ENCODE data around the gene EIF1. TPM values are rescaled to one million over a fixed set of nuclear protein-coding genes. Genes with fewer than 3 reads are reported as not detected.
"Not testable (repeated sequence)": the region's sequence is repeated elsewhere in the genome, so short reads cannot be mapped to it uniquely, and the experiment has no call there.

The EIF1 gene
- total RNA-seq, 1 donor from 2014 or later = 972 TPM

DNA sequence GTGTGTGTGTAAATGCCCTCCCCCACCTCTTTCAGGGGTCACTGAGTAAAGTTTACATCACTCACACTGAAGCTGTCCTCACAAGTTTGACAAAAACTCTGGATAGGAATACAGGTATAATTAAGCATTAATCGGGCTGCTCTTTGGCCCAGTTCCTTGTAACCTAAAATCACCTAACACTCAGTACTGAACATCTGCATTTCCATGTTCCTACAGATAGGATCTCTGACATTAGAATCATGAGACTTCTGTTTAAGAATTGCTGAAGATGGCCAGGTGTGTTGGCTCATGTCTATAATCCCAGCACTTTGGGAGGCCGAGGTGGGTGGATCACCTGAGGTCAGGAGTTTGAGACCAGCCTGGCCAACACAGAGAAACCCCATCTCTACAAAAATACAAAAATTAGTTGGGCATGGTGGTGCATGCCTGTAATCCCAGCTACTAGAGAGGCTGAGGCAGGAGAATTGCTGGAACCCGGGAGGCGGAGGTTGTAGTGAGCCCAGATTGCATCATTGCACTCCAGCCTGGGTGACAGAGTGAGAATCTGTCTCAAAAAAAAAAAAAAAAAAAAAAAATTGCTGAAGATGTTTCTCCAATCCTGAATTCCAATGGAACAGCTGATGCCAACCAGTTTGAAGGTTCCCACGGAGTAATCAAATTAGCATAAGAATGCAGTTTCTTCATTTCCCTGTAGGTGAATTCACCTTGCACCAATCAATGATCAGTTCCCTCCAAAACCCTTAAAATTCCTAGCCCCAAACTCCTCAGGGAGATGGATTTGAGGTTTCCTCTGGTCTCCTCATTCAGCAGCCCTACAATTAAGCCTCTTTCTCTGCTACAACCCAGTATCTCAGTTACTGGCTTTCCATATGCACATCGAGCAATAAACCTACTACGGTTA, 13.3 kb upstream of the EIF1 start:
- not testable (repeated sequence) for DNase-seq (ENCODE audit: low spot score)

DNA sequence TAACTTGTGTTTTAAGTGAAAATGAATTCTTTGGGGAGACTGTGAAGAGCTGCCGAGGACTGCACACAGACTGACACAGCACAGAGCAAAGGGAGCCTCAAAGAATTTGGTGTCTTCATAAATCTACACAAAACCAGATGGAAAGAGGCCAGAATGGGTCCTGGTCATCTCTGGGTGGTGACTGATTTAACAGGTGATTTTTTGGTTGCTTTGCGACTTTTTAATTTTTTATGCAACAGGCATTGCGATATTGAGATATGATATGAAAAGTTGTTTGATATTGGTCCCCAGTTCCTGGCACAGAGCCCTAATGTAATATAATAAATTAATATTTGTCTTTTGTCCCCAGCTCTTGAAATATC, 12.6 kb upstream of the EIF1 start:
- no peak for DNase-seq (ENCODE audit: low spot score)

DNA sequence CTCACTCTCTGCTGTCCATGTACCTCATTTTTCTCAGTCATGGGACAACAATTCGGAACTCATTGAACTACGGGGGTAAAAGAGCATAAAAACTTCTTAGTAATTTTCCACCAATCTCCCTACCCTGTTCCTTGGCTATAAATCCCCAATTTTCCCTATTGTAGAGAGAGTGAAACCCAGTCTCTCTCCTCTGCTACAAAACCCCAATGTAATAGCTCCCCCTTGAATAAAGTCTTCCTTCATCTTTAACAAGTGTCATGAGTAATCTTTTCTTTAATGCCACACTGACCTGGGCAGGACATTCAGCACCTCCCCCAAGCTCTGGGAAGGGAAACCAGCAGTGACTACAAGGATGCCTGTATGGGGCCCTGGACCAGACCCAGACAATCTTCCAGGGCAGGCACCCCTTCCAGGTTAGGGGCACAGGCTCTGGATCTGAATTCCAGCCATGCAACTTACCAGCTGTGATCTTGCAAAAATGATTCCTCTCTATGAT, 10.2 kb upstream of the EIF1 start:
- no peak for DNase-seq (ENCODE audit: low spot score)

DNA sequence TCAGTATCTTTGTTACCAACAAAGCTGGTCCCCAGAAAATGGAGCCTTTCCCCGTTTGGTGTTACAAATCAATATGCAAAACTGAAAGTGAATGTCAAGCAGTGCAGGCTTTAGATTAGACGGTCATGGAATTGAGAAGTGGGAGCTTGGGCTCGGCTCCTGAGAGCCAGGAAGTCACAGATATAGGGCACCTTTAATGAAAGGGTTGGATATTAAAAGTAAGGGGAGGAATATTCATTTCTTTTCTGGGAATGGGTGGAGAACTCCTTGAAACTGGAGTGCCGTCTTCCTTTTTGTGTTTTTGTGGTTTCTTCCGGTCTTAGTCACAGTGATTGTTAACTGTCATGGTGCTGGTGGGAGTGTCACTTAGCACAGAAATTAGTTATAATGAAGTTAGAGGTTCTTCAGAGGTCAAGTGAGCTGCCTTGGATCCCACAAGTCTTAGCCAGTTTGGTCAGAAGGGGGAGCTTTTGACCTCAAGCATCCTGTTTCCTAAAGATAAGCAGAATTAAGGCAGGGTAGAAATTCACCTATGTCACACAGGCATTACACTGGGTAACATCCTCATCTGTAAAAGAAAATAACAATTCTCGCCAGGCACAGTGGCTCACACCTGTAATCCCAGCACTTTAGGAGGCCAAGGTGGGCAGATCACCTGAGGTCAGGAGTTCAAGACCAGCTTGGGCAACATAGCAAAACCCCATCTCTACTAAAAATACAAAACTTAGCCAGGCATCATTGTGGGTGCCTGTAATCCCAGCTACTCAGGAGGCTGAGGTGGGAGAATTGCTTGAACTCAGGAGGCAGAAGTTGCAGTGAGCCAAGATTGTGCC, 9.6 kb upstream of the EIF1 start:
- DNase-seq (ENCODE audit: low spot score) = no peak

DNA sequence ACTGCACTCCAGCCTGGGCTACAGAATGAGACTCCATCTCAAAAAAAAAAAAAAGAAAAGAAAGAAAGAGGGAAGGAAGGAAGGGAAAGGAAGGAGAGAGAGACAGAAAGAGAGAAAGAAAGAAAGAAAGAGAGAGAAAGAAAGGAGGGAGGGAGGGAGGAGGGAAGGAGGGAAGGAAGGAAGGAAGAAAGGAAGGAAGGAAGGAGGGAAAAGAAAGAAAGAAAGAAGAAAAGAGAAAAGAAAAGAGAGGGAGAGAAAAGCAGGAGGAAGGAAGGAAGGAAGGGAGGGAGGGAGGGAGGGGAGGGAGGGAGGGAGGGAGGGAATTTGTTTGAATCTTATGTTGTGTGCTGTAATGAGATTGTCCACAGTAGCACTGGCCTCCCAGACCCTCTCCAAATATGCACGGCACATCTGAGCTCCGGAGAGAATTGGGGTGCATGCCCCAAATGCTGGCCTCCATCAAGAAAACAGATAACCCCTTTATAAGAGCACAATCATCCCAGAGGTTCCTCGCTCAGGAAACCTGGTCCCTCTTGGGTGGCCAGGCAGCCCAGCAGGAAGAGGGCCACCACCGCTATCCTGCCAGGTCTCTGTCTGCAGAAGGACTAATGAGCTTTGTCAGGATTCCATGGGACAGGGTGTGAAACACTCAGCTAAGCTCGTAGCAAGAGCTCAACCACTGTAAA, 8.8 kb upstream of the EIF1 start:
- DNase-seq (ENCODE audit: low spot score) = no peak

DNA sequence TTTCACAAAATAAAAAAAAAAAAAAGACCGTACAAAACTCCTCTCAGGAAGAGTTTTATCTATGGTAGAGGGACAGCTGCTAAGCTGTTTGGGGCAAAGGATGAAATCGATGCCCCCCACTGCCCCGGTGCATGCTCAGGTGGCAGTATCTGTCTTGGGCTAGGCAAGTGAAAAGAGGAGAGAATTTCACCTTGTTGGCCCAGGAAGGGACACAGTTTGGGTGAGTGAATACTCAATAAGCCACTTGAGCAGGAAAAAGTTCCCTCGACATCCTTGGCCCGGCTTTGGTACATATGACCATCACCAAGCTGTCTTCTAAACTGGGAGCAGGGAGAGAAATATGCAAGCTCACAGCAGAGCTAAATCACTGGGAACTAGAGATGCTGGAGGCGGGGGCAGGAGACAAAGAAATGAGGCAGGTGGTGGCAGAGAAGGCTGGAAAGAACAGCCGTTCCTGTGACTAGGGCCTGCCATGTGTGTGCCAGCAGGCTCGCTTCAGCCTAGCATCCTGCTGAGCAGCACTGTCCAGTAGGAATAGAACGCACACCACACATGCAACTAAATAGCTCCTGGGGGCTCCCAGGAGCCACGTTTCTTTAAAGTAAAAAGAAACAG, 8.2 kb upstream of the EIF1 start:
- DNase-seq (ENCODE audit: low spot score) = no peak

DNA sequence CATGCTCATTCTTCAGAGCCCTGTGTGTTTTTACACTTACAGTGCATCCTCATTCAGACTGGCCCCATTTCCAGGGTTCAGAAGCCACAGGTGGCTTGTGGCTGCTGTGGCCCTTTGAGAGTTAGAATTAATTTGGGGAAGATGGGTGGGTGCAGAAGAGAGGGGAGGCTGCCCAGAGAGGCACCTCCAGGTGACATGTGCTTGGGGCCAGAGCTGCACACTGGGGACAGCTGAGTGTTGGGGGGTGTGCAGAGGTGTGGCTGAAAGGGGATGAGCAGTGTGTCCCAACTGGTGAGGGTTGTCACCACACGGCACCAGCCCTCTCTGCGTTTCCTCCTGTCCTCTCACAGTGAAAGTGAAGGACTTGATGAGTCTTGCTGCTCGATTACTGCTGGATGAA, 6.9 kb upstream of the EIF1 start:
- DNase-seq (ENCODE audit: low spot score) = no peak

DNA sequence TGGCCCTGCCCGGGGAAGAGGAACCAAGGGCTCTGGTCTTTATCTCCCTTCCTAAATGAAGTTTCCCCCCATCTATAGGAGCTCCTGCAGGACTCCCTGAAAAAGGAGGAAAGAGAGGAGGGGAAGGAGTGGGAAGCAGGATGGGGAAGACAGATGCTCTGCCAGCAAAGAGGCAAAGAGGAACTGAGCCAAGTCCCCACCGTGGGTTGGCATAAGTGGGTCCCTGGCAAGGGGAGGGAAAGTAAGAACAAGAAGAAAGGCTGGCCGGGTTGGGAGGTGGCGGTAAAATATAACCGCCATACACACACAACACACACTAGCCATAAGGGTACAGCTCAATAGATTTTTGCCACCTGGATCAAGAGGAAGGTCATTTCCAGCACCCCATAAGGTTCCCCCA, 6.1 kb upstream of the EIF1 start:
- no peak for DNase-seq (ENCODE audit: low spot score)

DNA sequence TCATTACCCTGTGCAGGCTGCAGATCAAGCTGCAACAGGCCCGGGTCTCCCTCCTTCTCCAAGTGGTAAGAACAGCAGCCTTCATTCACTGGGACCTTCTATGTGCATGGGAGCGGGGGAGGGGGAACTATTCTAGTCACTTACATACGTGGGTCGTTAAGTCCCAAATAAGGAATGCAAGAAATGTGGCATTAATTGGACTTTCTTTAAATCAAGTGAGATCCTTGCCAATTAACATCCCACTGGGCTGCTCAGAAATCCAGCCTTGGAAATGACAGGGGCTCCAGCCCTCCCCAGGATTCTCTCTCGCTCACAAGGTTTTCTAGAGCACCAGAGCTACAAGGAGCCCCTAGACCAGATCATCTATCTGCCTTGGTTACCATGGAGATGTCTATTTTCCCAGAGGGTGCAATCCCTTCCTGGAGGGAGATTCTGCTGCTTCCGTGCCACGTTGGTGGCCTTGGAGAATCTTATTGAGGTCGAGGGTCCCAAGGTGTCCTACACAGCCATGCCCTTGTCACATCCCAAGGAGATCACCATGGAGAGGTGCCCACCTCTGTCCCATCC, 5.2 kb upstream of the EIF1 start:
- no peak for DNase-seq (ENCODE audit: low spot score)

DNA sequence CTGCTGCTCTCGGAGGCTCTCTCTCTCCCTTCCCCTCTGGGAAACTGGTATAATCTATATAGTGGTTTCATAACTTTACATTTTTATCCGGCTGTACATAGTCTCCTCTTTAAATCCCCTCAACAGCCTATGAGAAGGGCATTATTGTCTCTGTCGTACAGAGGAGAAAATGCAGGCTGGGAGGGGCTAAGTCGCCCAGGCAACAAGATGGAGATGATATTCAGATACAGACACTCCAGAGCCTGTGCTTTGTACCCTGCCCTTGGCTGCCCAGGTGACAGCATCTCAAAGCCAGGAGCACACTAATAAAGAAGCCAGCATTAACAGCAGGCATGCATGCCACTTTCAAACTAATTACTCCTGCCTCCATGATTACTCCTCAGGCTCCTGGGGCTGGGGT, 4.7 kb upstream of the EIF1 start:
- no peak for DNase-seq (ENCODE audit: low spot score)

DNA sequence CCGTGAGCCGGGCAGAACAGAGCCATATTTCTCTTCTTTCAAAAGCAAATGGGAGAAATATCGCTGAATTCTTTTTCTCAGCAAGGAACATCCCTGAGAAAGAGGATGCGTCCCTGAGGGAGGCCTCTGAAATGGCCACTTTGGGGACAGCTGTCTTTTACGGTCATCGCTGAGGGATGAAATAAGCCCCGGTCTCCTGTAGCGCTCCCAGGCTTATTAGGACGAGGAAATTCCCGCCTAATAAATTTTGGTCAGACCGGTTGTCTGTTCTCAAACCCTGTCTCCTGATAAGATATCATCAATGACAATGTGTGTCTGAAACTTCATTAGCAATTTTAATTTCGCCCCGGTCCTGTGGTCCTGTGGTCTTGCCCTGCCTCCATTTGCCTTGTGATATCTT, 2.9 kb upstream of the EIF1 start:
- DNase-seq (ENCODE audit: low spot score) = not testable (repeated sequence)

DNA sequence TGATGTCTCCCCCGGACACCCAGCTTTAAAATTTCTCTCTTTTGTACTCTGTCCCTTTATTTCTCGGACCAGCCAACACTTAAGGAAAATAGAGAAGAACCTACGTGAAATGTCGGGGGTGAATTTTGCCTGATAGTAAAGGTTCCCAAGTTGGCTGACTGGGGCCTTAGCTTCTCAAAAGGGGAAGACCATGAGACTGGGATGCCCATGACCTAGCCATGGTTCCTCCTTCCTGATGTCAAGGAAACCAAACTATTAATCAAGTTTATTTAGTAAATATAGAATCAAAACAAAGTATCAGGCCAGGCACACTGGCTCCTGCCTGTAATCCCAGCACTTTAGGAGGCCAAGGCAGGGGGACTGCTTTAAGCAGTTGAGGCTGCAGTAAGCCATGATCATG, 2.4 kb upstream of the EIF1 start:
- DNase-seq (ENCODE audit: low spot score) = no peak

DNA sequence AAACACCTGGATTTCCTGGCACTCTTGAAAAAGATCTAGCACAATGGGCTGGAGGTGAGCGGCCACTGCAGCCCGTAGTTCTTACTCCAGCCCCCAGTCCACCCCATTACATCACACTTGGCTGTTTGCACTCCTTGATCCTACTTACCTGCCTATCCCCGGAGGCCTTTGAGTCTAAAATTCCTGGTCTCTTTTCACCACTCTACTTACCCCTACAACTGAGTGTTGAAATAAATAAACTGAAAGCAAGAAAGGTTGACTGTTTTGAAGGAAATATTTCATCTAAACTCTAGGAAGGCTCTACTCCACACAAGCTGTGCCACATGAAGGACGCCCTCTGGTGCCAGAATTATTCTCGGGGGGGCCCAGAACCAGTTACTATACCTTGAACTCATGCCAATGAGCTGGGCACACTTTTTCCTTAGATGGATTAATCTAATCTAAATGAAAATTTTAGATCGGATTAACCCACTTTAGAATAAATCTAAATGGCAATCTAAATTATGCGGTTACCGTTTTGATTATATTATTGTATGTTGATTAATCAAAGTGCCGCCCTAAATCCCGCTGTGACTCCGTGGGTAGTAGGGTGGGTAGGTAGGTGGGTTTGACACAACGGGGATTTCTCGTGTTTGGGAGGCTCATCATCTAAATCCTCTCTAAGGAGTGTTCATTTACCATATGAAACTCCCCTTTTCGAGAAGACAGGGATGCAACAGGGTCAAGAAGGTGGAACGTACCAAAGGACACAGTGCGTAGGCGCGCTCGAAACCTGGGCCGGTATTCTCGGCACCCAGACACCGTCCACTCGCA, 651 bp upstream of the EIF1 start:
- DNase-seq (ENCODE audit: low spot score) = no peak

DNA sequence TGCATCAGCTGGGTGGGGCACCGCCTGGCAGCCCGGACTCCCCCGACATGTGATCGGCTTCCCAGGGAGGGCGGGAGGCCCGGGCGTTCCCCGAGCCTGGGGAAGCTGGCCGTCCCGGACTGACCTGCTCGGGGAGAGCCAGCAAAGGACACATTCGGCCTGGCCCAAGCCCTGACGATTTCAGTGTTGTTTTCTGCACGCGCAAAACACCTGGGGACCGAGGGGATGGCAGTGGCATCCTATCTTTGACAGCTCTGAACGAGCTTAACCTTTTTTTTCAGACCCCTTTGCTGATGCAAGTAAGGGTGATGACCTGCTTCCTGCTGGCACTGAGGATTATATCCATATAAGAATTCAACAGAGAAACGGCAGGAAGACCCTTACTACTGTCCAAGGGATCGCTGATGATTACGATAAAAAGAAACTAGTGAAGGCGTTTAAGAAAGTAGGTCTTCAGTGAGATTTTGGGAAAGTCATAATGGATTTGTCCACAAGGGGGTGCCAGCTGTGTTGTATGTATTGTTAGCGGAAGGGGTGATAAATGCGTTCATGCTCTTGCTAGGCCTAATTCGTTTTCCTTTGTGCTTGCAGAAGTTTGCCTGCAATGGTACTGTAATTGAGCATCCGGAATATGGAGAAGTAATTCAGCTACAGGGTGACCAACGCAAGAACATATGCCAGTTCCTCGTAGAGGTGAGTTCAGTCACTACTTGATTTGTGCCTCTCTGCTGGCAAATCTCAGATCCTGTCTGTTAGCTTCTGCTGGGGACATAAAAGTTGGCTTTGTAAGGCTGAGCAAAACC, 1.0 kb downstream of the EIF1 start:
- no peak for DNase-seq (ENCODE audit: low spot score)

DNA sequence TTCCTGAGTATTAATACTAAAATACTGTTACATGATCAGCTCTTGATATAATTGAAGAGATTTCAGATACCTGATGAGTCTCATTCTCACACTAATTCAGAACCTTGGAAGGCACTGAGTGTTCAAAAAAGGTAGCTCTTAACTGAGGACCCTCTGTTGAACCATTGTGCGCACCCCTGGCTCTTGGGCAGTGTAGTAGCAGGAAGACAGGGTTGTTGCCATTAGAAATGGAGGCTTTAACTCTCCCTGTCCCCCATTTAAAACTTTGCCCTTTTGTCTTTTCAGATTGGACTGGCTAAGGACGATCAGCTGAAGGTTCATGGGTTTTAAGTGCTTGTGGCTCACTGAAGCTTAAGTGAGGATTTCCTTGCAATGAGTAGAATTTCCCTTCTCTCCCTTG, 1.8 kb downstream of the EIF1 start:
- no peak for DNase-seq (ENCODE audit: low spot score)

DNA sequence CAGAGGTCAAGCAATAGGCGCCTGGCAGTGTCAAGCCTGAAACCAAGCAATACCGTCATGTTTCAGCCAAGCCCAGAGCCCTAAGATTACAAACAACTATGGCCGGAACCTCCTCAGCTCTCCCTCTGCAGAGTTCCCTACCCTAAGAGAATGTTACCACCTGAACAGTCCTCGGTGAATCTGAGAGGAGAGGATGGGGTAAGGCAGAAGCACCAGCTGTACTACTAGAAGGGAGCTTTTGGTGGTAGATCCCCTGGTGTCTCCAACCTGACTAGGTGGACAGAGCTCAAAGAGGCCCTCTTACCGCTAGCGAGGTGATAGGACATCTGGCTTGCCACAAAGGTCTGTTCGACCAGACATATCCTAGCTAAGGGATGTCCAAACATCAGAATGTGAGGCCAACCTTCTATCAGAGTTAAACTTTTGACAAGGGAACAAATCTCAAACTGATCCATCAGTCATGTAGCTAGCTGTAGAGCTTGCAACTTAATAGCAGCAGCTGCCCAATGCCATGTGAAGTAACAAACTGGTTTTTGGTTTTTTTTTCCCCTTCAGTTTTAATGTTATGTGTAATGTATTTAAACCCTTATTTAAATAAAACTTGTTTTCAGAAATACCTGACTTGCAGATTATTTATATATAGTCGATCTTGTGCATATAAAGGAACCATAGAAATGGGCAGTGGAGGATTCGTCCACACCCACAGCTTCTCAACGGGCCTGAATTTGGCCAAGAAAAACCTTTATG, 2.5 kb downstream of the EIF1 start:
- DNase-seq (ENCODE audit: low spot score) = no peak

DNA sequence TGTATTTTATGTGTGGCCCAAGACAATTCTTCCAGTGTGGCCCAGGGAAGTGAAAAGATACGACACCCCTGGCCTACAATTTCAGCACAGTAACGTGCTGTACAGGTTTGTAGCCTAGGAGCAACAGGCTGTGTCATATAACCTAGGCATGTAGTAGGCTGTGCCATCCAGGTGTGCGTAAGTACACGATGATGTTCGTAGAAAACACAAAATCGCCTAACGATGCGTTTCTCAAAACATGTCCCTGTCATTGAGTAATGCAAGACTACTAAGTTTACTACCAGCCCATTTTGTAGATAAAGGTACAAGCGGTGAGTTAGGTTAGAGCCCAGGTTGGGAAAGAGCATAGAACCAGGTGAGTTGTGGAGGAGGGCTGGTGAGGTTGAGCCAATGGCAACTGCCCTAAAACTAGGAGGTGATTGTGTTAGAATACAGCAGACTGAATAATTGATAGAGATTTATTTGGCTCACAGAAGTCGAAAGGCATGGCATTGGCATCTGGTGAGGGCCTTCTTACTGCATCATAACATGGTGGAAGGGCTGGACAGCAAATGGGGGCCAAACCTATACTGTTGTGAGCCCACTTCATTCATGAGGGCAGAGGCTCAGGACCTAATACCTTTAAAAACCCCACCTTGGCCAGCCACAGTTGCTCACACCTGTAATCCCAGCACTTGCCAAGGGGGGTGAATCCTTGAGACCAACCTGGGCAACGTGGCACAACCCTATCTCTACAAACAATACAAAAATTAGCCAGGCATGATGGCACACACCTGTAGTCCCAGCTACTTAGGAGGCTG, 4.2 kb downstream of the EIF1 start:
- no peak for DNase-seq (ENCODE audit: low spot score)

Data from mesenteric fat pad (tissue), 1 donor.